Activated naive CD8-positive, alpha-beta T cell (primary cell): ENCODE data around the gene RARA.
"Not testable (repeated sequence)": the region's sequence is repeated elsewhere in the genome, so short reads cannot be mapped to it uniquely, and the experiment has no call there.

Source experiments
- H3K27ac Mint-ChIP-seq: one replicate; pipeline ENCODE4 v1.8.0; 2021; ENCODE audit warnings: mixed read lengths
- H3K27me3 Mint-ChIP-seq: one replicate; pipeline ENCODE4 v1.8.0; 2021; ENCODE audit warnings: mixed read lengths
- H3K36me3 Mint-ChIP-seq: one replicate; pipeline ENCODE4 v1.8.0; 2021; ENCODE audit warnings: mixed read lengths
- H3K4me1 Mint-ChIP-seq: one replicate; pipeline ENCODE4 v1.8.0; 2021; ENCODE audit warnings: low read depth, mixed read lengths
- H3K4me3 Mint-ChIP-seq: one replicate; pipeline ENCODE4 v1.8.0; 2021; ENCODE audit warnings: mild to moderate bottlenecking, mixed read lengths
- H3K9me3 Mint-ChIP-seq: one replicate; pipeline ENCODE4 v1.8.0; 2021; ENCODE audit warnings: low read depth, mixed read lengths

Gene RARA

GRCh38 chr17:40360091-40360490, 51.1 kb downstream of the RARA start:
- Mint-ChIP-seq H3K4me3 (no peak overlapping the region), H3K27ac (no peak overlapping the region), H3K36me3 (no peaks in the 10 kb centered on the region), H3K9me3 (no peaks in the 10 kb centered on the region), H3K27me3 (peaks cover 1% of the 10 kb centered on the region), H3K4me1 (peaks cover 12% of the 10 kb centered on the region)

GRCh38 chr17:40361063-40361924, 52.3 kb downstream of the RARA start:
- H3K27me3 Mint-ChIP-seq = peaks cover 1% of the 10 kb centered on the region
- H3K4me1 Mint-ChIP-seq = peaks cover 12% of the 10 kb centered on the region
- peak overlapping the region; percentile 30 for H3K4me3 Mint-ChIP-seq
- H3K27ac Mint-ChIP-seq = no peak overlapping the region
- no peaks in the 10 kb centered on the region for H3K36me3 Mint-ChIP-seq
- H3K9me3 Mint-ChIP-seq = no peaks in the 10 kb centered on the region

- H3K4me3 Mint-ChIP-seq = peak overlapping the region; percentile 66
- peaks cover 1% of the 10 kb centered on the region for H3K27me3 Mint-ChIP-seq
- H3K36me3 Mint-ChIP-seq = no peaks in the 10 kb centered on the region
- no peak overlapping the region for H3K27ac Mint-ChIP-seq
- H3K4me1 Mint-ChIP-seq = peaks cover 12% of the 10 kb centered on the region
- H3K9me3 Mint-ChIP-seq = no peaks in the 10 kb centered on the region
These were observed 53.1 kb downstream of the RARA start for GRCh38 chr17:40361925-40362695.

GRCh38 chr17:40362696-40363110, 53.7 kb downstream of the RARA start:
- Mint-ChIP-seq H3K36me3 (no peaks in the 10 kb centered on the region), H3K27me3 (peaks cover 1% of the 10 kb centered on the region), H3K27ac (no peak overlapping the region), H3K4me3 (peak overlapping the region; percentile 66), H3K4me1 (peaks cover 12% of the 10 kb centered on the region), H3K9me3 (no peaks in the 10 kb centered on the region)

- peaks cover 10% of the 10 kb centered on the region for H3K4me1 Mint-ChIP-seq
- no peak overlapping the region for H3K27ac Mint-ChIP-seq
- H3K27me3 Mint-ChIP-seq = peaks cover 1% of the 10 kb centered on the region
- H3K36me3 Mint-ChIP-seq = no peaks in the 10 kb centered on the region
- H3K4me3 Mint-ChIP-seq = peak overlapping the region; percentile 69
- H3K9me3 Mint-ChIP-seq = no peaks in the 10 kb centered on the region
These were observed 54.3 kb downstream of the RARA start for GRCh38 chr17:40363111-40363827.

- peaks cover 1% of the 10 kb centered on the region for H3K27me3 Mint-ChIP-seq
- no peaks in the 10 kb centered on the region for H3K9me3 Mint-ChIP-seq
- peak within 1 kb of the TSS; percentile 65 for H3K4me3 Mint-ChIP-seq
- H3K36me3 Mint-ChIP-seq = no peaks in the 10 kb centered on the region
- peaks cover 5% of the 10 kb centered on the region for H3K4me1 Mint-ChIP-seq
- no peak within 1 kb of the TSS for H3K27ac Mint-ChIP-seq
These were observed 55.3 kb downstream of the RARA start, which contains the start of gene GJD3 for GRCh38 chr17:40364121-40364861. TSS of gene GJD3 (minus strand) at chr17:40364737. CDS start at chr17:40363815, 922 bp downstream.

GRCh38 chr17:40364906-40365305, 55.9 kb downstream of the RARA start:
- peaks cover 5% of the 10 kb centered on the region for H3K4me1 Mint-ChIP-seq
- no peaks in the 10 kb centered on the region for H3K9me3 Mint-ChIP-seq
- H3K27me3 Mint-ChIP-seq = peaks cover 1% of the 10 kb centered on the region
- H3K4me3 Mint-ChIP-seq = peak overlapping the region; percentile 32
- H3K36me3 Mint-ChIP-seq = no peaks in the 10 kb centered on the region
- H3K27ac Mint-ChIP-seq = no peak overlapping the region

- Mint-ChIP-seq H3K36me3 (no peaks in the 10 kb centered on the region), H3K27me3 (peaks cover 1% of the 10 kb centered on the region), H3K4me3 (no peak overlapping the region), H3K9me3 (no peaks in the 10 kb centered on the region), H3K27ac (no peak overlapping the region), H3K4me1 (peaks cover 6% of the 10 kb centered on the region)
These were observed 57.3 kb downstream of the RARA start for GRCh38 chr17:40366076-40366860.

GRCh38 chr17:40366861-40367518, 58.0 kb downstream of the RARA start:
- H3K4me1 Mint-ChIP-seq = peaks cover 6% of the 10 kb centered on the region
- no peaks in the 10 kb centered on the region for H3K9me3 Mint-ChIP-seq
- no peak overlapping the region for H3K4me3 Mint-ChIP-seq
- no peaks in the 10 kb centered on the region for H3K36me3 Mint-ChIP-seq
- H3K27ac Mint-ChIP-seq = no peak overlapping the region
- peaks cover 1% of the 10 kb centered on the region for H3K27me3 Mint-ChIP-seq

GRCh38 chr17:40367728-40368127, 58.7 kb downstream of the RARA start:
- H3K4me1 Mint-ChIP-seq, H3K27me3 Mint-ChIP-seq, H3K4me3 Mint-ChIP-seq, H3K9me3 Mint-ChIP-seq, H3K36me3 Mint-ChIP-seq, H3K27ac Mint-ChIP-seq: not testable (repeated sequence)

- Mint-ChIP-seq H3K27me3 (no peaks in the 10 kb centered on the region), H3K9me3 (no peaks in the 10 kb centered on the region), H3K4me3 (no peak overlapping the region), H3K4me1 (peaks cover 18% of the 10 kb centered on the region), H3K27ac (no peak overlapping the region), H3K36me3 (no peaks in the 10 kb centered on the region)
These were observed 60.9 kb downstream of the RARA start for GRCh38 chr17:40369923-40370322.

- Mint-ChIP-seq H3K9me3 (no peaks in the 10 kb centered on the region), H3K36me3 (no peaks in the 10 kb centered on the region), H3K4me1 (peaks cover 16% of the 10 kb centered on the region), H3K4me3 (no peak overlapping the region), H3K27me3 (no peaks in the 10 kb centered on the region), H3K27ac (no peak overlapping the region)
These were observed 62.4 kb downstream of the RARA start for GRCh38 chr17:40371261-40371929.

GRCh38 chr17:40372031-40372430, 63.1 kb downstream of the RARA start:
- Mint-ChIP-seq H3K4me3 (no peak overlapping the region), H3K4me1 (peaks cover 20% of the 10 kb centered on the region), H3K27ac (no peak overlapping the region), H3K27me3 (peaks cover 1% of the 10 kb centered on the region), H3K9me3 (no peaks in the 10 kb centered on the region), H3K36me3 (no peaks in the 10 kb centered on the region)
